Measurements from ENCODE around the gene C22orf15.

- TF ChIP-seq CTCF (IDR thresholded peaks at IDR 0.05) (no peak), KDM5A (IDR thresholded peaks at IDR 0.05) (no peak), NFE2L2 (conservative IDR thresholded peaks at IDR 0.05; ENCODE audit: low read length) (no peak), HDAC2 (IDR thresholded peaks at IDR 0.05) (no peak), USF2 (IDR thresholded peaks at IDR 0.05) (no peak), E2F6 (IDR thresholded peaks at IDR 0.05; ENCODE audit: borderline replicate concordance, low read depth) (no peak), MYC (IDR thresholded peaks at IDR 0.05; ENCODE audit: borderline replicate concordance, low read length) (no peak), JUNB (IDR thresholded peaks at IDR 0.05) (no peak), MAX (IDR thresholded peaks at IDR 0.05) (no peak), CBX8 (IDR thresholded peaks at IDR 0.05) (no peak)
Measured at GRCh38 chr22:23796461-23796860, 33.7 kb downstream of the C22orf15 start.

Measured in A549 (cell line).